Measurements from ENCODE around the gene SCLY.

DNA sequence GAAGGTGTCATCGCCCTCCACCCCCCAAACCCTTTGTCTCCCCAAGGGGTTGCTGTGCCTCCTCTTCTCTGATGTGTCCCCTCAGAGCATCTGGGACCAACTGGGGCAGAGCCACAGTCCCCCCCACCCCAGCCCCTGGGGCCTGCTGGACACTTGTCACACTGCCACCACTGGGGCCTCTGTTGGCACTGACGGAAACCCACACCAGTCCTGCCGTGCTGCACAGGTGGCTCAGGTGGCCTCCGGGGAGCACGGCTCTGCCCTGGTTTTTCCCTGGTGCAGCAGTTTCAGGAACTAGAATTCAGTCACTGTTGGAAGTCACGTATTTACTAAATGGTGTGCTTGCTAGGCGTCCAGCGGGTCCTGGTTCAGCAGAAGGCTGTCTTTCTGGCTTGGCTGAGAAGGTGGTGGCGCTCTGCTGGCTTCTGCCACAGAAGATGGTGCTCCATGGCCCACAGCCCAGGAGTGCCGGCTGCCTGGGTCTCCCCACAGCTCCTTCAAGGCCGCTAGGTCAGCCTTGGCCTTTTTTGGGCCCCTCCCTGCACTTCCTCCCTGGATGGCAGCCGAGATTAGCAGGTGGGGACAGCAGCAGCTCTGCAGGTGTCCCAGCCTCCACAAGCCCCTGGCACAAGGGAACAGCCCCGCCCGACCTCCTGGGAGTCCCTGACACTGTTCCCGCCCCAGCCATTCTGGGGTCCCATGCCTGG lies 59.1 kb downstream of the SCLY start:
- TF ChIP-seq GATA2 (IDR thresholded peaks at IDR 0.05; ENCODE audit: low read depth, low read length) (no peak), GATA3 (IDR thresholded peaks at IDR 0.05; ENCODE audit: low read depth, low read length) (no peak)

All from SH-SY5Y (cell line).